Chondrocyte (in vitro differentiated cells): ENCODE measurements around the gene IL5RA. TPM values are rescaled to one million over a fixed set of nuclear protein-coding genes. Genes with fewer than 3 reads are reported as not detected.

Experiments
- DNase-seq: peaks from one replicate; pipeline ENCODE4 v3.0.0; 2021; ENCODE audit warnings: mixed read lengths, low spot score
- H3K27ac Mint-ChIP-seq: one replicate; pipeline ENCODE4 v1.8.0; 2021; ENCODE audit warnings: mild to moderate bottlenecking, moderate library complexity, mixed read lengths; ENCODE audit not compliant: unreplicated experiment
- H3K27me3 Mint-ChIP-seq: 2 replicates; pipeline ENCODE4 v1.8.0; 2021; ENCODE audit warnings: low read depth, mixed read lengths
- H3K36me3 Mint-ChIP-seq: 2 replicates; pipeline ENCODE4 v1.8.0; 2021; ENCODE audit warnings: low read depth, mixed read lengths
- H3K4me1 Mint-ChIP-seq: 2 replicates; pipeline ENCODE4 v1.8.0; 2021; ENCODE audit warnings: low read depth, mild to moderate bottlenecking, mixed read lengths
- H3K4me3 Mint-ChIP-seq: one replicate; pipeline ENCODE4 v1.8.0; 2021; ENCODE audit warnings: mild to moderate bottlenecking, moderate library complexity, mixed read lengths; ENCODE audit not compliant: unreplicated experiment
- H3K9me3 Mint-ChIP-seq: 2 replicates; pipeline ENCODE4 v1.8.0; 2021; ENCODE audit warnings: low read depth, mixed read lengths
- total RNA-seq: library from RNA; stranded (reverse); gene quantifications from 3 replicates; pipeline ENCODE4 v1.2.1, GENCODE V29; 2021
- TF ChIP-seq, protein P1 (sequence below): fragments of 200-600 bp; sonication (generic); IDR thresholded peaks from 2 replicates; pipeline ENCODE4 v1.5.0; 2021; ENCODE audit warnings: antibody characterized with exemption, mild to moderate bottlenecking, moderate library complexity

The IL5RA gene
- total RNA-seq, 1 donor from 2014 or later = not detected

DNA sequence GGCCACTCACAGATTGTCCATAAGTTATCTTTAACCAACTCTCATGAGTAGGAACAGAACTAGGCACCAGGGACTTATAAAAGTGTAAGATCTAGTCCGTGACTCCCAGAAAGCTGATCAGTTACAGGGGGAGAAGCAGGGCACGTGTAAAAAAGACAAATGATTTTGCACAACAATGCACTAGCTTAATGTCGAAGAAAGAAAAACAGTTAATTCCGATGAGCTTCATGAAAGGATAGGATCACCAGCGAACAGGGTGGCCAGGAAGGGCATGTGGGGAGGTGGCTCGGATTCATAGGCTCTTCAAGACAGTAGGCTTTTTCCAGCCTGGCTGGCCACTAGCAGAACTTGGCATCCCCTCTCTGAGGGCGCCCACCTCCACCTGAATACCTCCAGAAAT is 90.0 kb downstream of the IL5RA start:
- Mint-ChIP-seq H3K27ac (no peak overlapping the region), H3K4me3 (no peak overlapping the region), H3K4me1 (peaks cover 5% of the 10 kb centered on the region), H3K36me3 (no peaks in the 10 kb centered on the region), H3K9me3 (no peaks in the 10 kb centered on the region), H3K27me3 (peaks cover 25% of the 10 kb centered on the region)
- TF ChIP-seq, protein P1, sequence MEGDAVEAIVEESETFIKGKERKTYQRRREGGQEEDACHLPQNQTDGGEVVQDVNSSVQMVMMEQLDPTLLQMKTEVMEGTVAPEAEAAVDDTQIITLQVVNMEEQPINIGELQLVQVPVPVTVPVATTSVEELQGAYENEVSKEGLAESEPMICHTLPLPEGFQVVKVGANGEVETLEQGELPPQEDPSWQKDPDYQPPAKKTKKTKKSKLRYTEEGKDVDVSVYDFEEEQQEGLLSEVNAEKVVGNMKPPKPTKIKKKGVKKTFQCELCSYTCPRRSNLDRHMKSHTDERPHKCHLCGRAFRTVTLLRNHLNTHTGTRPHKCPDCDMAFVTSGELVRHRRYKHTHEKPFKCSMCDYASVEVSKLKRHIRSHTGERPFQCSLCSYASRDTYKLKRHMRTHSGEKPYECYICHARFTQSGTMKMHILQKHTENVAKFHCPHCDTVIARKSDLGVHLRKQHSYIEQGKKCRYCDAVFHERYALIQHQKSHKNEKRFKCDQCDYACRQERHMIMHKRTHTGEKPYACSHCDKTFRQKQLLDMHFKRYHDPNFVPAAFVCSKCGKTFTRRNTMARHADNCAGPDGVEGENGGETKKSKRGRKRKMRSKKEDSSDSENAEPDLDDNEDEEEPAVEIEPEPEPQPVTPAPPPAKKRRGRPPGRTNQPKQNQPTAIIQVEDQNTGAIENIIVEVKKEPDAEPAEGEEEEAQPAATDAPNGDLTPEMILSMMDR = no peak
- DNase-seq = no peak

Other genes starting within 250 kb of the IL5RA start
- gene TRNT1, start 16.6 kb upstream of the IL5RA start, total RNA-seq = 23.1 to 24.4 TPM (median 24.3 TPM) in 3 replicates
- gene CRBN, start 69.3 kb upstream of the IL5RA start, total RNA-seq = 27.5 to 33.2 TPM (median 28.0 TPM) in 3 replicates